ENCODE data around the gene TDP1. TPM values are rescaled to one million over a fixed set of nuclear protein-coding genes. Genes with fewer than 3 reads are reported as not detected.

Gene TDP1
- total and polyA plus RNA-seq, 9 of the 15 experiments (the other 6 are each of a cell fraction or from before 2014, with no cell fraction given), result 21.4 to 41.6 (median 32.3) TPM

DNA sequence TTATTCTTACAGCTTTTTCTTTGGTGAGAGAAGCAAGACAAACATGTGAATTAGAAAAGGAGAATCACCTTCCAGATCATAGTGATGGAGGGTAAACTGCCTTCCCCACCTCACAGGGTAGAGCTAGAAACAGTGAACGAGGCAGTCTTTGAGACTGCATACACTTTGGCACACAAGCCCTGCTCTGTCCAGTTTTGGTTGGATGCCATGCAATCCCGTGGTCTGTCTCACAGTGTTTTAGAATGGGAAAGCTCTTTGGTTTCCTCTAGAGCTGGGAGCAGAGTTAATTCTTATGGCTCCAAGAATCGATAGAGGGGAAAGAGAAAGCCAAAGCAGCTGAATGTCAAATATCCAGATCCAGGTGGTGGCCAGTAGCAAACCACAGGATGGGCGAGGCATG is 21.9 kb downstream of the TDP1 start (continued):
- TF ChIP-seq, protein P1, sequence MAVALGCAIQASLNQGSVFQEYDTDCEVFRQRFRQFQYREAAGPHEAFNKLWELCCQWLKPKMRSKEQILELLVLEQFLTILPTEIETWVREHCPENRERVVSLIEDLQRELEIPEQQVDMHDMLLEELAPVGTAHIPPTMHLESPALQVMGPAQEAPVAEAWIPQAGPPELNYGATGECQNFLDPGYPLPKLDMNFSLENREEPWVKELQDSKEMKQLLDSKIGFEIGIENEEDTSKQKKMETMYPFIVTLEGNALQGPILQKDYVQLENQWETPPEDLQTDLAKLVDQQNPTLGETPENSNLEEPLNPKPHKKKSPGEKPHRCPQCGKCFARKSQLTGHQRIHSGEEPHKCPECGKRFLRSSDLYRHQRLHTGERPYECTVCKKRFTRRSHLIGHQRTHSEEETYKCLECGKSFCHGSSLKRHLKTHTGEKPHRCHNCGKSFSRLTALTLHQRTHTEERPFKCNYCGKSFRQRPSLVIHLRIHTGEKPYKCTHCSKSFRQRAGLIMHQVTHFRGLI (CRISPR knock-in tag; IDR thresholded peaks at IDR 0.05), result no peak
- no peak for TF ChIP-seq GATAD2B (IDR thresholded peaks at IDR 0.05; ENCODE audit: borderline replicate concordance)

GRCh38 chr14:89978656-89979055 is 22.9 kb downstream of the TDP1 start:
- Histone ChIP-seq H3K4me3 (no peak overlapping the region), H2AFZ (ENCODE audit: low read depth, low read length) (no peak overlapping the region), H3K9ac (ENCODE audit: insufficient read depth in 1 of 2, low read depth in 2 of 2, low read length in 2 of 2) (no peak overlapping the region), H3K4me2 (ENCODE audit: insufficient read depth, low read length) (no peak overlapping the region), H3K79me2 (ENCODE audit: control insufficient read depth, insufficient read depth, low read length) (no peaks in the 10 kb centered on the region), H3K4me1 (replicated peaks in 1 of 2; ENCODE audit: control insufficient read depth in 2 of 2, insufficient read depth in 2 of 2, low read length in 2 of 2) (no peaks in the 10 kb centered on the region), H3K9me1 (ENCODE audit: control insufficient read depth, insufficient read depth, low read length) (no peaks in the 10 kb centered on the region), H4K20me1 (replicated peaks; ENCODE audit: control insufficient read depth, insufficient read depth, low read length) (no peaks in the 10 kb centered on the region), H3K9me3 (replicated peaks; ENCODE audit: control insufficient read depth, insufficient read depth, low read depth, low read length) (no peaks in the 10 kb centered on the region), H3K27me3 (ENCODE audit: control insufficient read depth in 2 of 2, insufficient read depth in 2 of 2, low read length in 2 of 2) (no peaks in the 10 kb centered on the region), H3K27ac (ENCODE audit: extremely low read depth, low read depth, low read length) (no peak overlapping the region), H3K36me3 (ENCODE audit: control insufficient read depth, insufficient read depth, low read length) (peaks cover 60% of the 10 kb centered on the region; the same call in 2 of the 3 replicates)
- ATAC-seq (no peak), DNase-seq (ENCODE audit: extremely low read depth in 1 of 4, low spot score in 3 of 4) (no peak), FAIRE-seq (no peak)
- POLR2A ChIA-PET, result no interaction called here
- 62% methylated on average over 4 of the region's 4 CpGs for WGBS (ENCODE audit: insufficient coverage, low coverage, missing lambda C conversion rate)
- CTCF ChIA-PET (ENCODE audit: low intra/inter-chr PET ratio), result no interaction called here
- BruUV-seq (replicated peaks), result no TSS peak
- intact Hi-C loops (cut with micrococcal nuclease) (no loop called here), in situ Hi-C loops (cut with MboI) (no loop called here)
- TF ChIP-seq HEY1 (CRISPR knock-in tag; IDR thresholded peaks at IDR 0.05; ENCODE audit: borderline replicate concordance) (no peak), MCM2 (IDR thresholded peaks at IDR 0.05; ENCODE audit: low read depth) (no peak), TEAD1 (CRISPR knock-in tag; IDR thresholded peaks at IDR 0.05) (no peak)
